Stimulated activated CD4-positive, alpha-beta T cell treated with anti-CD3 and anti-CD28 coated beads, Interleukin-2, amount 100 ng/mL, for 24 hours (primary cell): ENCODE results near the gene CD74.
"Not testable (repeated sequence)": the region's sequence is repeated elsewhere in the genome, so short reads cannot be mapped to it uniquely, and the experiment has no call there.

Experiments used
- DNase-seq, 2 donors: peaks; one replicate each; pipeline ENCODE4 v3.0.0-alpha.2; 2020

CD74 gene

GRCh38 chr5:150412319-150413175 is at the start of gene CD74:
Gene CD74 (minus strand): TSS chr5:150412910. CDS start chr5:150412749, 161 bp downstream.
- peak; percentile 87 to 89 for DNase-seq

GRCh38 chr5:150461231-150461630 is 48.5 kb upstream of the CD74 start:
- no peak for DNase-seq

GRCh38 chr5:150460781-150461180 is 48.1 kb upstream of the CD74 start:
- DNase-seq = no peak

GRCh38 chr5:150458802-150459557 is 46.3 kb upstream of the CD74 start:
- DNase-seq = peak; percentile 92 to 94

GRCh38 chr5:150457562-150458240 is 45.0 kb upstream of the CD74 start:
- no peak for DNase-seq

- no peak for DNase-seq
These were observed 44.4 kb upstream of the CD74 start for GRCh38 chr5:150457121-150457520.

- no peak for DNase-seq
These were observed 42.0 kb upstream of the CD74 start for GRCh38 chr5:150454492-150455229.

GRCh38 chr5:150454027-150454426 is 41.3 kb upstream of the CD74 start:
- not testable (repeated sequence) for DNase-seq

- DNase-seq = no peak
These were observed 40.2 kb upstream of the CD74 start for GRCh38 chr5:150452914-150453313.

GRCh38 chr5:150451594-150451993 is 38.9 kb upstream of the CD74 start:
- no peak for DNase-seq

- peak; percentile 96 to 97 for DNase-seq
These were observed 37.0 kb upstream of the CD74 start, which contains the start of gene RPS14 for GRCh38 chr5:150449517-150450339. Gene RPS14 (minus strand): TSS chr5:150449739. CDS start chr5:150447733, 2,006 bp downstream.

- DNase-seq = no peak
These were observed 36.3 kb upstream of the CD74 start for GRCh38 chr5:150448952-150449516.

GRCh38 chr5:150448334-150448733 is 35.6 kb upstream of the CD74 start:
- no peak for DNase-seq

- DNase-seq = no peak
These were observed 34.5 kb upstream of the CD74 start for GRCh38 chr5:150447188-150447587.

- no peak for DNase-seq
These were observed 33.9 kb upstream of the CD74 start for GRCh38 chr5:150446583-150446982.

- DNase-seq = no peak
These were observed 33.4 kb upstream of the CD74 start for GRCh38 chr5:150446088-150446487.

GRCh38 chr5:150444770-150445169 is 32.1 kb upstream of the CD74 start:
- no peak for DNase-seq

- DNase-seq = no peak
These were observed 30.7 kb upstream of the CD74 start for GRCh38 chr5:150443242-150444075.

GRCh38 chr5:150442699-150443080 is 30.0 kb upstream of the CD74 start:
- DNase-seq = no peak
